Adipocyte (in vitro differentiated cells): Measurements from ENCODE around the gene CNPY1.

Source experiments
- DNase-seq: peaks from one replicate; pipeline ENCODE4 v3.0.0-alpha.2; 2015; ENCODE audit warnings: low read depth
- H3K27me3 ChIP-seq: replicated peaks from 2 replicates; pipeline ENCODE4 v1.7.0; 2013; ENCODE audit warnings: mild to moderate bottlenecking, low read length, moderate library complexity; ENCODE audit not compliant: control insufficient read depth, insufficient read depth
- H3K36me3 ChIP-seq: 2 replicates; pipeline ENCODE4 v1.7.0; 2013; ENCODE audit warnings: low read length, mild to moderate bottlenecking, moderate library complexity; ENCODE audit not compliant: control insufficient read depth, insufficient read depth, severe bottlenecking
- H3K4me1 ChIP-seq: 2 replicates; pipeline ENCODE4 v1.7.0; 2013; ENCODE audit warnings: mild to moderate bottlenecking, low read length, moderate library complexity; ENCODE audit not compliant: control insufficient read depth, insufficient read depth
- H3K4me3 ChIP-seq: 2 replicates; pipeline ENCODE4 v1.7.0; 2013; ENCODE audit warnings: mild to moderate bottlenecking, low read length, moderate library complexity
- H3K9ac ChIP-seq: 2 replicates; pipeline ENCODE4 v1.7.0; 2013; ENCODE audit warnings: mild to moderate bottlenecking, low read length, moderate library complexity
- H3K9me3 ChIP-seq: 2 replicates; pipeline ENCODE4 v1.7.0; 2013; ENCODE audit warnings: mild to moderate bottlenecking, low read length, moderate library complexity; ENCODE audit not compliant: control insufficient read depth

The CNPY1 gene

GRCh38 chr7:155541986-155542675 is 4.2 kb downstream of the CNPY1 start:
- H3K4me1 ChIP-seq: no peaks in the 10 kb centered on the region
- peaks cover 22% of the 10 kb centered on the region for H3K27me3 ChIP-seq
- H3K4me3 ChIP-seq: no peak overlapping the region
- no peak overlapping the region for H3K9ac ChIP-seq
- H3K9me3 ChIP-seq: no peaks in the 10 kb centered on the region
- no peak for DNase-seq
- no peaks in the 10 kb centered on the region for H3K36me3 ChIP-seq

- Histone ChIP-seq H3K36me3 (no peaks in the 10 kb centered on the region), H3K4me1 (no peaks in the 10 kb centered on the region), H3K9ac (no peak overlapping the region), H3K9me3 (peaks cover 2% of the 10 kb centered on the region), H3K4me3 (no peak overlapping the region), H3K27me3 (peaks cover 19% of the 10 kb centered on the region)
- DNase-seq: no peak
Observed at GRCh38 chr7:155540553-155540952, 5.8 kb downstream of the CNPY1 start.

- H3K27me3 ChIP-seq: peaks cover 34% of the 10 kb centered on the region
- DNase-seq: no peak
Observed at GRCh38 chr7:155538293-155538692, 8.1 kb downstream of the CNPY1 start.

DNA sequence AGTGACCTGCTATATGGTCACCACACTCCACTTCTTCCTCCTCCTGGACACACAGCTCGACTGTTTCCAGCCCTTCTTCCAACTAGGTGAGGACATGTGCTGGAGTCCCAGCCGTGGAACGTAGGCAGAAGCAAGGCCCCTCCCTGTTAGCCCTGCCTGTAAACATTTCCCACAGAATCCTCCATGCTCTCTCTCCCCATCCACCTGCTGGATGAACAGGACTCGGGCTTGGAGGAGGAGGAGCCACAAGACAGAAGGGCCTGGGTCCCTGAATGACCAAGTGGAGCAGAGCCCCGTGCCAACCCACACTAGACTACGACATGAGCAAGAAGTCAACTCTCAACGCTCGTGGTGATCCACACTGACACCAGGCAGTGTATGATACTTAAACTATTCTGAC is 9.9 kb downstream of the CNPY1 start:
- no peak for DNase-seq
- H3K4me1 ChIP-seq: peaks cover 10% of the 10 kb centered on the region
- no peak overlapping the region for H3K4me3 ChIP-seq
- no peak overlapping the region for H3K9ac ChIP-seq
- H3K36me3 ChIP-seq: no peaks in the 10 kb centered on the region
- peaks cover 2% of the 10 kb centered on the region for H3K9me3 ChIP-seq
- peaks cover 48% of the 10 kb centered on the region for H3K27me3 ChIP-seq

More at GRCh38 chr7:155538293-155538692, 8.1 kb downstream of the CNPY1 start:
- H3K9ac ChIP-seq: no peak overlapping the region
- H3K4me1 ChIP-seq: peaks cover 4% of the 10 kb centered on the region
- no peak overlapping the region for H3K4me3 ChIP-seq
- peaks cover 2% of the 10 kb centered on the region for H3K9me3 ChIP-seq
- H3K36me3 ChIP-seq: no peaks in the 10 kb centered on the region

DNA sequence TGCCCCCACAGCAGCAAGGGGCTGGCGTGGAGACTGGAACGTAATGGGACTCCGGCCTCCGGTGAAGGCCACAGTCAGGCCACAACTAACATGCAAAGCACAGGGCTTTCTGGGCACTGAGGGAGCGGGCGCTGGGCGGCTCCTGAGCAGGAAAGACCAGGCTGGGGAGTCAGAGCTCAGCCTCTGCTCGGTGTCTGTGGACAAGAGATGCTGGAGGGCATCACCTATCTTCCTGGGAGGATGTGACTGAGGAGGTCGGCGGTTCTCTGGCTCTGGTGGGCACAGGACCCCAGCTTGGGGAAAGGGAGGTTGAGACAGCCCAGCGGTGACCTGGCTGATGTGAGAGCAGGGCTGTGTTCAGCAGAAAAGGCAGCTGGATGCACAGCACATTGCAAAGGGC is 11.7 kb downstream of the CNPY1 start:
- no peak for DNase-seq

DNA sequence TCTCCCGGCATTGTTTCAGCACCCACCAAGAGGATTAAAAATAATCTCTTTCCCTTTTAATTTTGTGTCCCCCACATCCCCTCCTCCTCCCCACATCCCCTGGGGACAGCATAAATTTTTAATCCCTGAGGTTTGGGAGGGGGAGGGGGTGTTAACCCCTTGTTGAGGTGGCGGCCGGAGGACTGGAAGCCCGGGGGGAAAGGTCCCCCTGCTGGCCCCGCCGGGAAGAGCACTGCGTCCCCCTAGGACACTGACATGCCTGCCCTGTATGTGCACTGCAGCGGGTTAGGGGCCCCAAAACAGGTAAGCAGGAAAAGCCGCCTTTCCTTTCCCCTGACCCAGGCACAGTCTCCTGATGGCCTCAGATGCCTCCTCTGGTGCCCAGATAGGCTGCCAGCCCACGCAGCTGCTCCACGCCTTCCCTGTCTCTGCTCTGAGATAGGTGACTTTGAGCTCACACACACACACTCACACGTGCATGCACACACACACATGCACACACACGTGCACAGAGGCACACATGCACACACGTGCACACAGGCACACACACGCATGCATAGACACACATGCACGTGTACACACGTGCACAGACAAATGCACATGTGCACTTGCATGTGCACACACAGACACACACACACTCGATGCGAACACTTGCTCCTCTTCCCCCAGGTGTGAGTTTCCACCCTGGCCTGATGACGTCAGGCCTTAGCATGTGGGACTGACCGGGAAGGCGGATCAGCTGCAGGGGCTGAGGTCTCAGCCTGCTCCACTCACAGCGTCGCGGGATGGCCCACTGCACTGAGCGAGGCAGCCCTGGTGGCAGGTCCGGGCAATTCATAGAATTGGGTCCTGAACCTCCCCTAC is 12.3 kb downstream of the CNPY1 start:
- Histone ChIP-seq H3K4me3 (peak overlapping the region; percentile 48), H3K27me3 (peaks cover 62% of the 10 kb centered on the region), H3K36me3 (no peaks in the 10 kb centered on the region), H3K9ac (no peak overlapping the region), H3K4me1 (peaks cover 10% of the 10 kb centered on the region), H3K9me3 (peaks cover 2% of the 10 kb centered on the region)
- peak; percentile 16 for DNase-seq

More for the DNA sequence above, 11.7 kb downstream of the CNPY1 start:
- Histone ChIP-seq H3K9ac (no peak overlapping the region), H3K36me3 (no peaks in the 10 kb centered on the region), H3K4me3 (no peak overlapping the region), H3K9me3 (peaks cover 2% of the 10 kb centered on the region), H3K27me3 (peaks cover 58% of the 10 kb centered on the region), H3K4me1 (peaks cover 10% of the 10 kb centered on the region)

DNA sequence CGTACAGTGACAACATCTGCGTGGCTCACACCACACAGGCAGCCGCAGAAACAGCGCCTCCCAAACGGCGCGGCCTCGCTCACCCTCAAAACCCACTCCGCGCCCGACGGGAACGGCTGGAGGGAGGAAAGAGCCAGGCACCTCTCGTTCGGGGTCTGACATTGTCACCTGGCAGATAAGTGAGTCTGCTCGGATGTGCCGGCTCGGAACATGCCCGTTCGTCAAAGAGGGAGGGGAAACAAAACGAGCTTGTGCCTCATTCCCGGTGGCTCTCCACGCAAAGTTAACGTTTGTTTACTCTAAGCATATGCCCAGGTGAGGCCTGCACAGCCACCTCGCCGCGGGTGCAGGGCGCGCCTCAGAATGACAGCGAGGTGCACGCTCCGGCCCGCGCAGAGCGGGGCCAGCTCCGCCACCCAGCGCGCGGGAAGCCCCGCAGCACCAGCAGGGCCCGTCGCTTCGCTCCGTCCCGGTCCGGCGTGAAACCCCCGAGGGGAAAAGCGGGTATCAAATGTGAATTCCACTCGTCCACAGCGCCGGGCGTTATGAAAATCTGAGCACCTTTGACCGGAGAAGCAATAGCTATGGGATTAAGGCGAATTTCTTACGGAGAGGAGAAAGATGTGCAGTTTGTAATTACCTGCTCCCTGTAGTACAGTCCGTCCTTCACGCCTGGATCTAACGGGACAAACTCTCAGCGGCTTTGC is 13.1 kb downstream of the CNPY1 start:
- Histone ChIP-seq H3K4me1 (peaks cover 10% of the 10 kb centered on the region), H3K9ac (no peak overlapping the region), H3K9me3 (peaks cover 2% of the 10 kb centered on the region), H3K36me3 (no peaks in the 10 kb centered on the region), H3K4me3 (peak overlapping the region; percentile 48), H3K27me3 (peaks cover 62% of the 10 kb centered on the region)
- no peak for DNase-seq

- no peak for DNase-seq
- no peak overlapping the region for H3K9ac ChIP-seq
- H3K27me3 ChIP-seq: peaks cover 62% of the 10 kb centered on the region
- H3K36me3 ChIP-seq: no peaks in the 10 kb centered on the region
- H3K4me1 ChIP-seq: peaks cover 10% of the 10 kb centered on the region
- H3K9me3 ChIP-seq: peaks cover 2% of the 10 kb centered on the region
- peak overlapping the region; percentile 48 for H3K4me3 ChIP-seq
Observed at GRCh38 chr7:155532792-155533119, 13.6 kb downstream of the CNPY1 start.

DNA sequence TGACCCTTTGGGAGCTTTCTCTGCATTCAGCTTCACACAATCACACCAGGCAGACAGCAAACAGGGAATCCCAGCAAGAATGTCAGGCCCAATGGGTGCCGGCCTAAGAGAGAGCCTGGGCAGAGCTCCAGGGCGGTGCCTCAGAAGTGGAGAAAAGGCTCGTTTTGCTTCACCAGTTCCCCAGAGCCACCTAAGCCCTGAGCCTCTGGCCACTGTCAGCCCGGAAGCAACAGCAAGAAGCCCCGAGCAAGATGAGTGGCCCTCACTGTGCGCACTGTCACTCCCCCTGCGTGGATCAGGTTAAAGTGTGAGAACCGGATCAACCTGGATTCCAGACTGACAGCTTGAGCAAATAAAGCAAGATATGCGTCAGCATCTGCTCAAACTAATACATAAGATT is 14.7 kb downstream of the CNPY1 start:
- Histone ChIP-seq H3K9me3 (peaks cover 2% of the 10 kb centered on the region), H3K9ac (no peak overlapping the region), H3K27me3 (peaks cover 63% of the 10 kb centered on the region), H3K4me3 (no peak overlapping the region), H3K36me3 (no peaks in the 10 kb centered on the region), H3K4me1 (peaks cover 10% of the 10 kb centered on the region)
- DNase-seq: no peak

GRCh38 chr7:155530601-155531000 is 15.8 kb downstream of the CNPY1 start:
- Histone ChIP-seq H3K4me3 (no peak overlapping the region), H3K9ac (no peak overlapping the region), H3K9me3 (no peaks in the 10 kb centered on the region), H3K4me1 (peaks cover 10% of the 10 kb centered on the region), H3K27me3 (peaks cover 68% of the 10 kb centered on the region), H3K36me3 (no peaks in the 10 kb centered on the region)
- no peak for DNase-seq

DNA sequence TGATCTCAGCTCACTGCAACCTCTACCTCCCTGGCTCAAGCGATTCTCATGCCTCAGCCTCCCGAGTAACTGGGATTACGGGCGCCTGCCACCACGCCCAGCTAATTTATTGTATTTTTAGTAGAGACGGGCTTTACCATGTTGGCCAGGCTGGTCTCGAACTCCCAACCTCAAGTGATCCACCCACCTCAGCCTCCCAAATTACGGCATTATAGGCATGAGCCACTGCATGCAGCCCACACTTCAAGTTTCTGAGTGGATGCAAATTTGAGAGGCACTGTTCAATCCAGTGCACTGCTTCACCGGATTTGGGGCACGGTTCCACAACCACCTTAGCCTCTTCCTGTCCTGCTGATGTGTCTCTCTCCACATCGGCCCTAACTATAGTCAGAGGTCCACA is 16.5 kb downstream of the CNPY1 start:
- Histone ChIP-seq H3K9ac (no peak overlapping the region), H3K4me1 (peaks cover 10% of the 10 kb centered on the region), H3K9me3 (no peaks in the 10 kb centered on the region), H3K27me3 (peaks cover 62% of the 10 kb centered on the region), H3K4me3 (no peak overlapping the region), H3K36me3 (no peaks in the 10 kb centered on the region)
- no peak for DNase-seq
